ENCODE measurements around the gene SNORC. TPM values are rescaled to one million over a fixed set of nuclear protein-coding genes. Genes with fewer than 3 reads are reported as not detected.
A peak's percentile ranks its signal among the peaks of the same experiment; 100 is the strongest.

SNORC gene
- total and polyA plus RNA-seq, 4 donors = 2.4 to 12.3 (median 6.6) TPM

- H3K9ac ChIP-seq (ENCODE audit: low read depth in 1 of 2, low read length in 2 of 2) = no peak overlapping the region
- H3K27me3 ChIP-seq (ENCODE audit: control insufficient read depth in 4 of 4, insufficient read depth in 4 of 4, low read length in 3 of 4) = no peaks in the 10 kb centered on the region
- no peak for DNase-seq (ENCODE audit: low spot score)
- 50% methylated on average over 76 of the region's 76 CpGs for WGBS
- TF ChIP-seq NR2F2 (IDR thresholded peaks at IDR 0.05) (no peak), ZBTB33 (IDR thresholded peaks at IDR 0.05) (no peak), TAF1 (conservative IDR thresholded peaks at IDR 0.05) (no peak), FOXA2 (IDR thresholded peaks at IDR 0.05) (no peak), RAD21 (IDR thresholded peaks at IDR 0.05) (no peak), FOXA1 (IDR thresholded peaks at IDR 0.05) (no peak), EGR1 (IDR thresholded peaks at IDR 0.05; ENCODE audit: low read depth in 2 of 2) (no peak), RXRA (IDR thresholded peaks at IDR 0.05) (no peak), HNF4G (IDR thresholded peaks at IDR 0.05) (no peak), SP1 (IDR thresholded peaks at IDR 0.05) (no peak), JUND (IDR thresholded peaks at IDR 0.05) (no peak)
- TF ChIP-seq, protein P1, sequence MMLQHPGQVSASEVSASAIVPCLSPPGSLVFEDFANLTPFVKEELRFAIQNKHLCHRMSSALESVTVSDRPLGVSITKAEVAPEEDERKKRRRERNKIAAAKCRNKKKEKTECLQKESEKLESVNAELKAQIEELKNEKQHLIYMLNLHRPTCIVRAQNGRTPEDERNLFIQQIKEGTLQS (IDR thresholded peaks at IDR 0.05) = no peak
- peaks cover 3 to 25% (median 4%) of the 10 kb centered on the region in 4 donors for H3K36me3 ChIP-seq (ENCODE audit: control insufficient read depth in 4 of 4, insufficient read depth in 3 of 4, low read depth in 1 of 4, low read length in 3 of 4)
- peaks cover 0 to 1% (median 0%) of the 10 kb centered on the region in 4 donors for H3K9me3 ChIP-seq (ENCODE audit: control insufficient read depth in 4 of 4, low read length in 3 of 4)
- no peak overlapping the region for H3K27ac ChIP-seq (ENCODE audit: low read depth in 1 of 2, low read length in 2 of 2)
- peaks cover 0 to 4% (median 1%) of the 10 kb centered on the region in 4 donors for H3K4me1 ChIP-seq (ENCODE audit: control insufficient read depth in 4 of 4, insufficient read depth in 4 of 4, low read length in 3 of 4)
- H3K4me3 ChIP-seq (ENCODE audit: low read depth in 1 of 3, low read length in 3 of 3) = peak overlapping the region in 1 of 3 donors; percentile 44
These were observed 57.1 kb downstream of the SNORC start for GRCh38 chr2:232927032-232927792.

GRCh38 chr2:232927793-232928550, 57.9 kb downstream of the SNORC start:
- H3K27ac ChIP-seq (ENCODE audit: low read depth in 1 of 2, low read length in 2 of 2) = no peak overlapping the region
- peaks cover 3 to 21% (median 4%) of the 10 kb centered on the region in 4 donors for H3K36me3 ChIP-seq (ENCODE audit: control insufficient read depth in 4 of 4, insufficient read depth in 3 of 4, low read depth in 1 of 4, low read length in 3 of 4)
- H3K27me3 ChIP-seq (ENCODE audit: control insufficient read depth in 4 of 4, insufficient read depth in 4 of 4, low read length in 3 of 4) = no peaks in the 10 kb centered on the region
- TF ChIP-seq TAF1 (conservative IDR thresholded peaks at IDR 0.05) (no peak), NR2F2 (IDR thresholded peaks at IDR 0.05) (no peak), RAD21 (IDR thresholded peaks at IDR 0.05) (no peak), JUND (IDR thresholded peaks at IDR 0.05) (no peak), REST (IDR thresholded peaks at IDR 0.05) (no peak), SP1 (IDR thresholded peaks at IDR 0.05) (no peak), FOXA2 (IDR thresholded peaks at IDR 0.05) (no peak)
- 24% methylated on average over 114 of the region's 114 CpGs for WGBS
- DNase-seq (ENCODE audit: low spot score) = no peak
- H3K9me3 ChIP-seq (ENCODE audit: control insufficient read depth in 4 of 4, low read length in 3 of 4) = peaks cover 0 to 1% (median 0%) of the 10 kb centered on the region in 4 donors
- no peak overlapping the region for H3K9ac ChIP-seq (ENCODE audit: low read depth in 1 of 2, low read length in 2 of 2)
- H3K4me1 ChIP-seq (ENCODE audit: control insufficient read depth in 4 of 4, insufficient read depth in 4 of 4, low read length in 3 of 4) = peaks cover 0 to 4% (median 1%) of the 10 kb centered on the region in 4 donors
- peak overlapping the region in 1 of 3 donors; percentile 44 for H3K4me3 ChIP-seq (ENCODE audit: low read depth in 1 of 3, low read length in 3 of 3)

Small RNA genes within 50 kb of the gene (small RNA-seq; reads per million reads assigned to genes)
- gene RF00019 = not detected

Other genes with a start within 250 kb of the SNORC start
- 10 to 100 TPM in 1 of 2 donors, 1 to 10 TPM in 1; 3.3 to 13.9 TPM for gene EFHD1, start 236.7 kb upstream of the SNORC start, total RNA-seq
- gene EFHD1, start 236.7 kb upstream of the SNORC start, polyA plus RNA-seq = 10 to 100 TPM in 1 of 2 donors, 1 to 10 TPM in 1; 6.7 to 28.5 TPM
- gene GIGYF2, start 172.9 kb upstream of the SNORC start, total RNA-seq = 10 to 100 TPM; 35.3 to 50.5 TPM
- 10 to 100 TPM; 10.6 to 18.2 TPM for gene GIGYF2, start 172.9 kb upstream of the SNORC start, polyA plus RNA-seq
- gene KCNJ13, start 93.7 kb upstream of the SNORC start, total RNA-seq = under 1 TPM in 1 of 2 donors, not detected in 1; 0.08 TPM
- gene KCNJ13, start 93.7 kb upstream of the SNORC start, polyA plus RNA-seq = under 1 TPM in 1 of 2 donors, not detected in 1; 0.79 TPM
- 10 to 100 TPM; 10.6 to 22.6 TPM for gene NGEF, start 143.0 kb downstream of the SNORC start, total RNA-seq
- 10 to 100 TPM; 10.7 to 10.9 TPM for gene NGEF, start 143.0 kb downstream of the SNORC start, polyA plus RNA-seq
- gene NEU2, start 162.4 kb downstream of the SNORC start, total RNA-seq = not detected
- gene NEU2, start 162.4 kb downstream of the SNORC start, polyA plus RNA-seq = not detected
- gene INPP5D, start 190.1 kb downstream of the SNORC start, total RNA-seq = 10 to 100 TPM in 1 of 2 donors, 1 to 10 TPM in 1; 8.9 to 18.8 TPM
- 1 to 10 TPM; 2.9 to 4.2 TPM for gene INPP5D, start 190.1 kb downstream of the SNORC start, polyA plus RNA-seq

Data from liver (tissue), 10 donors.